Activated CD8-positive, alpha-beta memory T cell treated with anti-CD3 and anti-CD28 coated beads, Interleukin-2, amount 50 U/mL, for 24 hours (primary cell): ENCODE data around the gene CLTRN.
"Not testable (repeated sequence)": the region's sequence is repeated elsewhere in the genome, so short reads cannot be mapped to it uniquely, and the experiment has no call there.

Experiments used
- DNase-seq: peaks from one replicate; pipeline ENCODE4 v3.0.0-alpha.2; 2020; ENCODE audit errors: extremely low read depth

CLTRN gene

DNA sequence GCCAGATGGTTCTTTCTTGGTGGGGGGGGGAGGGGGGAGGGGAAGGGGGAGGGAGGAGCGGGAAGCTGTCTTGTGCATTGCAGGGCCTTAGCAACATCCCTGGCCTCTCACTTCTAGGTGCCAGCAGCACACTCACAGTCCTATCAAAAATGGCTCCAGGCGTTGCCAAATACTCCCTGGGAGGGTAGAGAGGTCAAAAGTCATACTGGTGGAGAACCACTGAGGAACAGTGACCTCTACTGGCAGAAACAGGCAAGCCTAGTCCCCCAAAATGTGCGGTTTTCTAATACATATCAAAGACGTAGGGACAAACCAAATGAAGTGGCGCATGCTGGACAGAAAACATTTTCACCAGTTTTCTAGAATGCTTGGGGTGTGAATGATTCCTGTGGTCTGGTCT lies 17.1 kb downstream of the CLTRN start:
- DNase-seq: not testable (repeated sequence)

DNA sequence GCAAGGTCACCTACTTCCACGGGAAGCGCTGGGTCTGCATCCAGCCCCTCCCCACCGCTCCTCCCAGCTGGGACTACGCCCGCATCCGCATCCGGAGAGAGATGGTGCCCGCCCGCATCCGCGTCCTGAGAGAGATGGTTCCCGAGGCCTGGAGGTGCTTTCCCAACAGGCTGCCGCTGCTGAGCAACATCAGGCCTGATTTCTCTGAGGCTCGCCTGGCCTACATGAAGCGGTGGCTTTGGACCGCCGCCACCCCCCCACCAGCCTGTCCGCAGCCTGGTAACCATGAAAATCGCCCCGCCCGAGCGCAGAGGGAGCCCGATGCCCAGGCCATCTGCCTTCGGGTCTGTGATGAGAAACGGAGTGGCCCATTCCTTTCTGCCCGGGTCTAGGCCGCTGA lies 18.1 kb downstream of the CLTRN start:
- no peak for DNase-seq

DNA sequence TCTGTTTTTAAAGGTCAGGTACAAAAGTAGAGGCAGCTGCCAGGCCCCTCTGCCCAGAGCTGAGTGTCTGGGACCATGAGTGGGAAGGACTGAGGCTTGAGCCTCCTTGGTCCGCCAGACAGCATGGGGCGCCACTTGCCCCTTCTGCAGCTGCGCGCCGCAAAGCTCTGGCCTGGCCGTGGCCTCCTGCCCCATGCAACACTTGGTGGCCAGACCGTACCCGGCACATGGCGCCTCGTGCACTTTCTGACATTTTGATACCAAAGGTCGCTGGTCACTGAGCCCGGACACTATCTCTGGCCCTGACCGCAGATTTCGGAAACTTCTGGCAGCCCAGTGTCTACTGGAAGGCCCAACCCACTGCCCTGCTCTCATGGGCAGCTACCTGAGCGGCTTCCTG lies 18.6 kb downstream of the CLTRN start:
- DNase-seq: no peak

DNA sequence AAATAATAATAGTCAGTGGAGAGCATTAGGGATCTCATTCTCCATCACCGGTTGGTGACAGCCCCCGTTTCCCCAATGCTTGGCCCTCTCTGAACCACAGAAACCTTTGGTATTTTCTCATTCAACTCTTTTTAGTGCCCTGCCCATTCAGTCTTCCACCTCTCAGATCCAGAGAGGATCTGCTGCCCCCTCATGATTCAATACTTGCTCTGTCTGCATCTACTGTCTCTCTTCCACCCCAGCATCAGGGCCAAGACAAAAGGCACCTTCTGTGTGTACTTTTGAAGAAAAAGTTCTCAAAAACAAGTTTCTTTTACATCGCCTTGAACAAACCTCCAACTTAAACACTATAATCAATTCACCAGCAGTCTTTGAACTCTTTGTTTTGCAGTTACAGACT lies 19.3 kb downstream of the CLTRN start:
- DNase-seq: no peak

DNA sequence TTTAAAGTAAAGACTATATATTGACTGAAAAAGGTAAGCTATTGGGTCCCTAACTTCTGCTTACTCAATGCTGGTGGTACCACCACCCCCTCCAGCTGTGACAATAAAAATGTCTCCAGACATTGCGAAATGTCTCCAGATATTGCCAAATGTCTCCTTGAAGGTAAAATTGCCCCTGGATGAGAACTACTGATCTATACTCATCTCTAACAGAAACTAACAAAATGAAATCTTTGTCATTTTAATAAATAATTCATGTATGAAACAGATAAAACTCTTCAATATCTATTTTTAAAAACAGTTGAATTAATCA lies 20.1 kb downstream of the CLTRN start:
- DNase-seq: no peak

DNA sequence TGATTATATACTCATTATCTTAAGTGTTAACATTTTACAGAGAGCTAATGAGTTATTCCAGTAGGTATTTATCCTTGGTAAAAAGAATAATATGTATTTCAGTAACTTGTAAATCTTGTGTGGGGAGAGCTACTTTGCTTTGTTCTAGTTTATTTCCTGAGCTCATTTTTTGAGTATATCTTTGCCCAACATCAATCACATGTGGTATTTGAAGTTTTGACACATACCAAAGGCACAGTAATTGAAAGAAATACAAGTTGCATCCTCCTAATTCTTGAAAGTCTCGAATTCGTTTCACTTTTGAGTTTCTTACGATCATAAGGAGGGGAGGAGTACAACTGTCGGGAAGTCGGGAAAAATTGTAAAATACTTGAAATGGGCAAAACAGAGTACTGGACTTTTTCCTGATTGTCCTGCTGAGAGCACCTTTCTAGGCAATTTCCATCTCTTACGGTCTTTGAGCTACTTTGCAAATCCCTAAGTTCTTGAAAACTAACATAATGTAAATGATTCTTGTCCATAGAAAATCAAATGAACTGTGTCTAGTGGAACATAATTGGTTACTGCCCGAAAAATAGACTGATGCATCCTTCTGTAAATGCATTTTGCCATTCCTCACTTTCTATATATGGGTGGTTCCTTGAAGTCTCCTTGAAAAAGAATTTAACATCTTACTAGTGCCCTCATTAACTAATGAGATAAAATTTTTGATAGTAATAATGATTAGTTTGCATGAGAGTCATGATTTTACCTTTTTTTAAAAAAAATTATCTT lies 20.6 kb downstream of the CLTRN start:
- DNase-seq: no peak

DNA sequence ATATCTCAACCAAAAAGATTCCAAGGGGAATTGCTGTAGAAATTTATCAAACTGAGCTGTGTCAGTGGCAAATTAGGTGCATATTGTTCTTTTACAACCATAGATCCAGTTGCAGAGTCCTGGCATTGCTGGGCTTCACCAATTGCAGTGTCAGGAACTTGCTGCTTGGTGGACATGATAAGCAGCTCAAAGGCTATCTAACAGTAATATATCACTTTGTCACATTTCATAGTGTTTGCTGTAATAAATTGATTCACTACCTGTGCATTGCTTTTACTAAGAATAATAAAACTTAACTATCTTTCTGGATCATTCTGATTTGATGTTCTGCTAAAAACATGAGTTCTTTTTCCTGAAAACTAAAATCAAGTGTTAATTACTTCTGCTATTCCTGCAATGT lies 33.0 kb downstream of the CLTRN start:
- no peak for DNase-seq

DNA sequence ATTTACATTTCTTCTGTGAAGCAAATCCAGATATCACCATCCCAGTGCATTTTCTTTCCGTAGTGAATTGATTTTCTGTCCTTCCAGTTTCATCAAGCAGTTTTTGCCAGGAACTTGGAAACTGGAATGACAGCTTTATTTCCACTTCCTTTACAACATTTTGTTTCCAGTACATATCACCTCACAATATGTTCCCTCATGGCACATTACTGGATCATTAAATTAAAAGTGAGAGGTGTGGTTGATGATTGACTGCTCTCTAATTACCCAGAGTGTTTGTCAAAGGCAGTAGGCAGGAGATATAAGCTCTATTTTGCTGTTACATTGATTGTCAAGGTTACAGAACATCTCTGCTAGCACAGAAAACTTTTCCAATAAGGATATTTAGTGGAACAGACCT lies 41.6 kb downstream of the CLTRN start:
- no peak for DNase-seq

DNA sequence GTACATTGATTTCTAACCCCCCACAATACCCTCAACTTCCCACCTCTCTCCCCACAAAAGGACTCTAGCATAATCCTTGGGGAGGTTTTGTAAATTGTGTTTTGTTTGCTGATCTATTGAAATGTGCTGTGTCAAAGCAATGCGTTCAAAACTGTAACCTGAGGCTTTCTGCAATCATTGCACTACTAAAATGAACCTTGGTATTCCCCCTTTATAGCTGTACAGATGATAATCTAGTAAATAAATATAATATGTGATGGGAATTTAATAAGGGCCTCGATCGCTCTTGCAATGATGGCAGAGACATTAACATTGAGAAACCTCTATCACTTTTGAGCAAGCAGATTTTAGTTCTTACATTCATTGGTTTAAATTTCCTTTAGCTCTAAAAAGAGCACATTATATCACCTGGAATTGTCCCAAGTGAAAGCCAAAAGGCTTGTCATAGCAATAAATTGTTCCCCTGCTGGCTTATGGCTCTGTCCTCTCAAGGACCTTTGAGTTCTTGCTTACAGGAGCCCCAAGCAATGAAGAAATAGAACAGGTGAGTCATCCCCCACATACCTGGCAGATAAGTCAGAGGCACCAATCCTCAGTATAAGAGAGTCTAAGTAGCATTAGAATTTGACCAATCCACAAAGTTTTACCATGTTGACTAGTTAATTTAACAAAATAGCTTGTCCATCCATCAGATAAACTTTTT lies 45.4 kb downstream of the CLTRN start:
- no peak for DNase-seq

DNA sequence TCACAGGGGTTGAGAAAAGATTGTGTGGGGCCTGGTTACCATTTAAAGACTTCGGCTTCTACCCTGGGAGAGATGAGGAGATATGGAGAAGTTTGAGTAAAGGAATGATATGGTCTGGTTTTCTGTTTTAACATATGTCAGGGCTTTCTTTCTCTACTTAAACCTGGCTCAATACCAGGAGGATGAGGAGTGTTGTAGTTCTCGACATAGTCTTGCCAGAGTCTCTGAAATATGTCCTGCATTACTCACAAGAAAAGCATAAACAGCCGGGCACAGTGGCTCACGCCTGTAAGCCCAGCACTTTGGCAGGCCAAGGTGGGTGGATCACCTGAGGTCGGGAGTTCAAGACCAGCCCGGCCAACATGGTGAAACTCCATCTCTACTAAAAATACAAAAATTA lies 47.5 kb downstream of the CLTRN start:
- no peak for DNase-seq

DNA sequence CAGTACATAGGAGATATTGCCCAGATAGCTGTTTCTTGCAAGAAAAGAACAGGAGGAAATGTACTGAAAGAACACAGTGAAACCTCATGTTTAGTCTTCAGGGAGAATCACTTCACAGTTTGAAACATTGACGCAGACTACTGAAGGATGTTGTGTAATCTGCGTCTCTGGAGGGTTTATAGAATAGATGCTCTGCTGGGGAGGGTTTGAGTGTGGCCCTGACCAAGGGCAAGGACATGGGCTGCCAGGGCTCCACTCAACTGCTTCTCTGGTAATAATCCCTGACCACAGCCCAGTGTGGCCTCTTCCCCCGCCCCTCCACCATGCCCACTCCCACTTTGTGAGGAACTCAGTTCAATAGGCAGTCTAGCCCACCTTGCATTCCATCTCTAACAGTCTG lies 48.1 kb downstream of the CLTRN start:
- DNase-seq: no peak

DNA sequence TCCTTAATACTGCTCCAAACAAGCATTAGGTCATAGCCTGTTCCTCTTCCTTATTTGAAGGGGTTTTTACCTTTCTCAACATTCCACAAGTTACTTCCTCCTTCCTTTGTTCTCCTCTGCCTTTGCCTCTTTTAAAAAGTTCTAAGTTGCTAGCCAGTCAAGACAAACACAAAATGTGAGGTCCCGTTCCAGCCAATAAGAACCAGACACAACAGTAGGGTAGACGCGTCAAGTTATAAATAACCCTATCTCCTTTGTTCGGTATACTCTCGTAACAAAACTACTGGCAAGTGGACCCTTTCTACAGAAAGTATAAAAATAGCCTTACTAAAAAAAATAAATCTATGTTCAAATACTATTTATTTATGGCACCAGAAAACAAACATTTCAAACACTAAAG lies 57.5 kb downstream of the CLTRN start:
- DNase-seq: no peak

DNA sequence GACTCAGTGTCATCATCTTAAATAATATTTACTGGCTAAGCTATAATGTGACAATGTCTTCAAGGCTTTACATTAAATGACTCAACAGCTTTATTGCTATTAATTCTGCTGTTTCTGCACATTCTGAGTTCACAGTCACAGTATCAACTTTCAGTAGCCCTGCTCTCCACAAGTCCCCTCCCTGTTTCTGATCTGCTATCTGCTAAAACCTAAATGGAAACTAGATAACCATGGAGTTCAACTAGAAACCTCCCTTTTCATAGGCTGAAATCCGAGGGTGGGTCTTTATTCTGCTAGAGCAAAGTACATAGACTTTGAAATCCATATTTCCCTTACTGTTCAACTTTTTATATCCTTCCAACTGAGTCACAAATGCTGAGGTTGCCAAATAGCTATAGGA lies 58.5 kb downstream of the CLTRN start:
- DNase-seq: no peak

DNA sequence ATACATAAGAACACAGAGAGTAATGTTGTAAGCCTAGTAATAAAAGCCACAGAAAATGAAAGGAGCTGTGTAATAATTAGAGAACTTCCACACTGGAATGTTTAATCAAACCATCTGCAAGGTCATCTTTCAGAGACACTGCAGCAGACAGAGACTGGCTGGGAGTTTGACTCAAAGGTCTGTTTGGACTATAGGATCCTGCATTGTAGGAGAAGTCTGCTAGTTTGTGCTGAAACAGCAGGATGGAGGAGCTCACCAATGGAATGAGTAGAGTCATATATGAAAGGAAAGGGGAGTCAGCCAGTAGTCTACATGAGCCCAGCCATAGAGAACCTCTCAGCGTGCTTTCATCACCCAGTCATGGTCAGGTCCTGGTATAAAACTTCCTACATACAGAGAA lies 59.4 kb downstream of the CLTRN start:
- DNase-seq: no peak

DNA sequence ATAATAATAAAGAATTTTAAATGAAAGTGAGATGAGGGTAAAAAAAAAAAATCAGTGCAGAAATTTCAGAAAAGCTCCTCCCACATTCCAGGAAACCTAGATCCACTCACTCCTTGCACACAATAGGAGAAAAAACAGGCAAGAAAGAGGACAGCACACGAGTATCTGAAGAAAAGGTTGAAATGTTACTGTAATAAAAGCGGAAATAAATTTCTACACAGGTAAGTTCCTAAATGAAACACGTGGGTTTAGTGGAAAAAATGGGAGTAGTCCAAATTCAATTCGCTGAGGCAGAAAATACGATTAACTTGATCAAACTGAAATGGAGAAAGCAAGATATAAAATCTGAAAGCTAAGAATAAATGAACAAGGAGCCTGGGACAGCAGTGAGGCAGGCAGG lies 61.8 kb downstream of the CLTRN start:
- DNase-seq: no peak

DNA sequence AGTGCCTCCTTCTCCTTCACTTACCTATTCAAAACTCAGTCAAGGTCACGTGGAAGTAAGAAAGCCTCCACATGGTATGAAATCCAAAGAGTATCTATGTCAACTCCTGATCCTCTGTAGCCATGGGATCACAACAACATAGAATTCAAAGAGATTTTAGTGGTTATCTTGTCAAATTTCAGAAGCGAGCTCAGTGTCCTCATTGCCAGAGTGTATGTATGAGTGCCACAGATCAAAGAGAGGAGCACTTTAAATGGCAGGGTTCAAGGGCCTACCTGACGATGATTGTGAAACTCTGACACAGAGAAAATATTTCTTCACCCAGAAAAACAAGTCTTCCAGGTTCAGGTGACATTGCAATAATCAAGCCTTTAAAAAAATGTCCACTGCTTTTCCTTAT lies 62.7 kb downstream of the CLTRN start:
- DNase-seq: no peak

DNA sequence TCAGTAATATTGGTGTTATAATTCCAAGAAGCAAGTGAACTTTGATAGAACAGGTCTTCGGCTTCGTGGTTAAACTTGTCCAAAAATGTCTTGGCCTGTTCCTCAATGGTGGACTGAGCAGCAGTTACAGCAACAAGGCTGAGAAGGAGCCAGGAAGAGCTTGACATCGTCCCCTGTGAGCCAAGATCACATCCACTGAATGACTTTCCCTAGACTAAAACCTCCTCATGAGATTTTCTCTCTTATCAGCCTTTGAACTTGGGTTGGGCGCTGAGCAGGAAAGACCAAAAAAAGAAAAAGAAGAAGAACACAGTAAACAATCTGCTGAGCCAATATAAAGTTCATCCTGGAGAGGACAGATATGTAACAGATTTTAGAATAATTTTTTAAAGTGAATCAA lies 63.9 kb downstream of the CLTRN start, which contains the start of gene ACE2:
Gene ACE2 (minus strand): TSS at position 216 of the 400 bp plus-strand sequence. CDS start 49 bp downstream, at position 167.
- no peak for DNase-seq

DNA sequence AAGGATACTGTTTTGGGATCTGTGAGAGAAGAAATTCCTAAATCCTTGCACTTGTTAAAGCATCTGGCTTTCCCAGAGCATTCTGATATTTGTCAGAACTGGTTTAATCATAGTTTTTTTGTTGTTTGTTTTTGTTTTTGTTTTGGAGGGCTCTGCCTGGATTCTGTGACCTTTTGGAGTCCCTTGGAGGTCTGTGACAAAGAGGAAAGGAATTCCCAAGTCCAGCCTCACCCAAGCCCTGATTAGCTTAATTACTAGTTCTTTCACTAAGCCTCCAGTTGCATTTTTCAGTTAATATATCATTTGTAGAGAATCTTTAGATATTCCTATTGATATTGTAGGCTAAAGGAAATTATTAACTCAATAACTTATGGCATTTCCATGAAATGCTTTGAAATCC lies 64.6 kb downstream of the CLTRN start:
- no peak for DNase-seq

DNA sequence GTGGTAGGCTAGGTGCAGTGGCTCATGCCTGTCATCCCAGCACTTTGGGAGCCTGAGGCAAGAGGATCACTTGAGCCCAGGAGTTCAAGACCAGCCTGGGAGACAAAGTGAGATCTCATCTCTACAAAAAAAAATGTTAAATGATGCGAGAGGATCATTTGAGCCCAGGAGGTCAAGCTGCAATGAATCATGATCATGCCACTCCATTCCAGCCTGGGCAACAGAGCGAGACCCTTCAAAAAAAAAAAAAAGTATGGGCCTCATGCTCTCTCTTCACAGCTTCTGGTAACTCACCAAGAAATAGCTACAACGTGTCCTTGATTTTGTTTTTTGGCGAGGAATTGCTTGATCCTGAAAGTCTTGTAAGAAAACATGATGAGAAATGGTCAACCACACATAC lies 65.1 kb downstream of the CLTRN start:
- no peak for DNase-seq

DNA sequence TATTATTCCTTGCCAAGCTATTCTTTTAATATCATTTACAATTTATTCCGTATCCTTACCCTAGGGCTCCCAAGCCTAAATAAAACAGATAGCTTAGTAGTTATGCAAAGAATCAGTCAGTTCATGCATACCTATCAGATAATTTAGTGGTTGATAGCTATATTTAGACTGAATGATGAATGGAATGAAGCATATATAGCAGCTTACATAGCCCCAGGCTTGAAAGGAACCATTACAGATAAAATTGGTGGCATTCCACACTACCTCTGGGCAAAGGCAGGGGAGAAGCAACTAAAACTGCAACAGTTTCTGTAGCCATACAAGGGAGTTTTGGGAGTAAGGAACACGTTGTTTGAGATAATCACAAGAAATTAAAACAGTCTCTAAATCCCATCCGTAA lies 66.6 kb downstream of the CLTRN start:
- no peak for DNase-seq

DNA sequence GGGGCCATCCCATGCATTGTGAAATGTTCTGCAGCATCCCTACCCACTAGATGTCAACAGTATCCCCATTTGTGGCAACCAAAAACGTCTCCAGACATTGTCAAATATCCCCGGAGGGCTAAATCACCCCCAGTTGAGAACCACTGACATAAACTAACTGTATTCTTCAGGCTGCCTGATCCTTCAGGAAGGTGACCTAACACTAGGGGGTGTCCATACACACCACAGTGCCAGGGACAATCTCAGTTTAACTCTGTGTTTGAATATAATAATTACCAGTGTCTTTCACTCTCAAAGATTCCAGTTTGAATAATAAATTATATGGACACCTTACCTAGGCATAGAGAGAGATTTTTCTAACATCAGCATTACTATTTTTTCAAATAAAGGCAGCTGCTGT lies 70.2 kb downstream of the CLTRN start:
- no peak for DNase-seq

DNA sequence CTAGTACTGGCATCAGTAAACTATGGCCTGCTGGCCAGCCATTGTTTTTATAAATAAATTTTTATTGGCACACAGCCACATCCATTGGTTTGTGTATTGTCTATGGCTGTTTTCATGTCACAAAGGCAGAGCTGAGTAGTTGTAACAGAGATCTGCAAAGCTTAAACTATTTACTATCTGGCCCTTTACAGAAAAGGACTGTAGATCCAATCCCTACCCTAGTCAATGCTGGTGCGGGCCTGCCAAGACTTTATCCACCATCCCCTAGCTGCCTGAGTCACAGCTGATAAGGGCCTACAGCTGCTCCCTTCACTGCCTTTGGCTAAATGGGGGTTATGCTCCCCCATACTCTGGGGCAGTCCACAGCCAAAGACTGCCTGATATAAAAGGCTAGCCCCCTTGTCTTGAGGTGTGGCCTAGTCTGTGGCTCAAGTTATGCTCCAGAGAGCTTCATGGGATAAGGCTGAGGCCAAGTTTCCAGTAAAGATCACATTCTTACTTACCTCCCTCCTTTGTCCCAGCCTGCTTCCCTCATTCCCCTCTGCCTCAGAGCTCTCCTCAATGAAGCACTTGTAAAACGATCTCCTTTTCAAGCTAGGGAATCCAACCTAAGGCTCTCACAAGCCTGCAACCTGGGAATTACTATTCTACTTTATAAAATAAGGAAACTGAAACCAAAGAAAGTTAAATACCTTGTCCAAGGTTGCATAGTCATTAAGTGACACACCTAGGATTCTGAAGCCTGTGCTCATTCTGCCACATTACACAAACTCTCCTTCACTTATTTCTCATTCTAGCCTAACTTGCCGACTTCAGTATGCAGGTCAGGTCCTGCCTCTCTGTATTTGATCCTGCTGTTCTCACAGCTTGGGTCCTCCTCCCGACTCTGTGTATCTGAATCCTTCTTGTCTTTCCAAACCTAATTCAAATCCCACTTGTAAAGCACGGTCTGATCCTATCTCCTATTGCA lies 84.5 kb downstream of the CLTRN start:
- no peak for DNase-seq
